Middle frontal gyrus (tissue), 1 donor: Measurements from ENCODE around the gene NPAS3.

ENCODE experiments used
- DNase-seq: peaks from one replicate; pipeline ENCODE4 v3.0.0-alpha.2; 2015; ENCODE audit warnings: low spot score; ENCODE audit errors: extremely low spot score

NPAS3 gene

DNA sequence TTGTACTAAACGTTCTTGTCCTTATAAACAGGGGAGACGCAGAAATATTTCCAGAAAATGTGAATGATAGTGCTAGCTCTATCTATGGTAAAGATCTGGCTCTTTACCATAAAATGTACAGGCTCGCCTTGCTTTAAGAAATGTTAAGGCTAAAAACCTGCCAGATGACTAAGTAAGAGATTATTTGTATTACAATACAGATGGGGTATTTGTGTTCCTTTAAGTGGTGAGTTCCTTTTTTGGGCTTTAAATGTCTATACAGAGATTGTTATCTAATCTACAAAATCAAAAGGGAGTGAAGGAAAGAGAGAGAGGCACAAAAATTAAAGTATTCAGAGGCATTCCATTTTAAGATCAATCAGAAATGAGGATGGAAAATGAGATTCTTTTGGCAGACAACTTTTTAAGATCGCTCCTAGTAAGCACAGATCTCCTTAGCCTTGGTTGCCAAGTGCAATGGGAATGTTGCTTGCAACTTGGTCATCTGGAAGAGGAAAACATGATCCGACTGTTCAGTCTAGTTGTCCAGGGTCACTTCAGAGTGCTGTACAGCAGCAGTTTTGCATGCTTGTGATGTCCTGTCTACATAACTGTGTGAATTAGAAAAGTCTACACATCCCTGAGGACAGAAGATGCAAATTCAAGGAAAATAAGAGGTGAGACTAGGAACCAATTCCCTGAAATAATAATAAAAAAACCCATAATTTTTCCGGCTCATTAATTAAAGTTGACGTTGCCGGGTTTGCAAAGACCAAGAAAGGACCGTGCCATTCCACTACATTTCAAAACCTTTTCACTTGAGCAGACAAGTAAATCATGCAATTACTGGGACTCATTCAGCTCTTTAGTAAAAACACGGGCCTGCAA, 631.4 kb downstream of the NPAS3 start:
- DNase-seq, result no peak

- no peak for DNase-seq
Measured at GRCh38 chr14:33570694-33571310, 632.1 kb downstream of the NPAS3 start.

DNA sequence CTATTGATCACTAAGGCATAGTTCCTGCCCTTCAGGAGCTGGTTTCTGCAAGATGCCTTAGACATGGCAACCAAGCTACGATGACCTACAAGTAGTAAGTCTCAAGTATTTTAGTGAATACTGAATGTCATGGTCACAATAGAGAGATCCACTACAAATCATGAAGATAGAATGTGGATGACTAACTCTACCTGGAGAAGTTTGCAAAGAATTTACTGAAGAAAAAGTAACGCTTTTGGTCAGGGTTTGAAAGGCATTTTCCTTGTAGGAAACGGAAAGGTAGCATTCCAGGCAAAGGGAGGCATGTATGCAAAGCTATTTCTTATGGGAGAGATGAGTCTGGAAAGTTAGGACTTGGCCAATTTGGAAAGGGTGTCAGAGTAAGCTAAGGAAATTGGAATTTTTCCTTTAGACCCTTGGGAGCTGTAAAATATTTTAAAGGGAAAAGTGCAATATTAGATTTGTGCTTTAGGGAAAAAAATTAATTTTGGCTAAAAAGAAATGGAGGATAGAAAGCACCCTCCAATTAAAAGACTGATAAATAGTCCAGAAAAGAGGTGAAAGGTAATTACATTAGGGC, 634.7 kb downstream of the NPAS3 start:
- no peak for DNase-seq

DNA sequence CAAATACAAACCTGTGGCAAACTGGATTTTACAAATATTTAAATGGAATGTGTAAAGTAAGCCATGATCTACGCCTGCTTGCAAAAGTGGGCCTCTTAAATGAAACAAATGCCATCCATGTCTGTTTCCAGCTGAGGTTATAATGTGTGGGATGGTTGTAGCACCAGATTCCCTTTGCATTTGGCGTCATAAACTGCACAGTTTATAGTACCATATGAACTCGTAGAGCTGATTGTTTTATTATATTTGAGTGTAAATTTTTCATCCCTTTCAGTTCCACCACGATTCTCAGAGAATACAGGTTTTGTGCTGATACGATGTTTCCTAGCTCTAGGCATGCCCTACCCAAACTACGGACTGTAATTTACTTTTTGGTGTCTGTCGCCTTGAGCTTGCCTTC, 637.3 kb downstream of the NPAS3 start:
- DNase-seq, result no peak

GRCh38 chr14:33578461-33579216, 640.0 kb downstream of the NPAS3 start:
- DNase-seq, result no peak

DNA sequence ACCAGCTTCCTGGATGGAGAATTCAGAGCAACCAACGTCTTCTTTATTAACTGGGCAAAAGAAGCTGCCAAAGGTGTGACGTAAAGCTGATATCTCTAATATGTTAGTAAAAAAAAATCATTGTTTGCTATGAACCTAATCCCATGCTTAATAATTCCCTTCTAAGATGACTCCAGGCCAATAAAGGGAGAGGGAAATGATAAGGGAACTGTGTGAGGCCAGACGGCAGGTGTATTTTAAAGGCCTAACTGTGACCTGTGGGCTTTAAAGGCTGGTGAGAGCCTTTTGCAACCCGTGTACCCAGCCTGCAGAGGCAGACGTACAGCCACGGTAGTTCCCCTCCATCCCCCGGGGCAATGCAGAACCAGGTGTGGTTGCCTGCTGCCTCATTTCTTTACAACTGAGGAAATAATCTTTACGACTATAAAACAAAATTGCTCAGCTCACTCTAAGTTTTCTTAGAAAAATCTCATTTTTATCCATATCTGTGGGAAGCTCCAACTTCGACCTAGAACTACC, 641.6 kb downstream of the NPAS3 start:
- DNase-seq, result no peak

- no peak for DNase-seq
Measured at GRCh38 chr14:33580841-33581240, 642.2 kb downstream of the NPAS3 start.

- DNase-seq, result no peak
Measured at GRCh38 chr14:33584697-33585096, 646.0 kb downstream of the NPAS3 start.

DNA sequence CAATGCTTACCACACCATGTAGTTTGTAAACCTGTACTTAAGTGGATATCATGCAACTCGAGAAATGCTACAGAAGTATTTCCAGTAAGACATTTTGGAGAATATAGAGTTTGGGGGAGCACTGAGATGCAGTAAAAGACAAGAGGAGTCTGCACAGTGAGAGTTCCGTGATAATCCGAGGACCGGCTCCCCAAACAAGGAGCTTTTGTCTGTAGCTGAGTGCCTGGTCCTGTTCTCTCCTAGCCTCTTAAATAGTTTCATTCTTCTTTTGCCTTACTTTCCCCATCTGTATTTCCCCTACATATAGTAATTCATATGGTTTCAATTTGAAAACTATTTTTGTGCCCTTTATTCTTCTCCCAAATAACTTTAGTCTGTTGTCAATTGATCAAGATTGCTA, 648.1 kb downstream of the NPAS3 start:
- DNase-seq, result no peak

GRCh38 chr14:33587791-33588190, 649.1 kb downstream of the NPAS3 start:
- DNase-seq, result no peak

DNA sequence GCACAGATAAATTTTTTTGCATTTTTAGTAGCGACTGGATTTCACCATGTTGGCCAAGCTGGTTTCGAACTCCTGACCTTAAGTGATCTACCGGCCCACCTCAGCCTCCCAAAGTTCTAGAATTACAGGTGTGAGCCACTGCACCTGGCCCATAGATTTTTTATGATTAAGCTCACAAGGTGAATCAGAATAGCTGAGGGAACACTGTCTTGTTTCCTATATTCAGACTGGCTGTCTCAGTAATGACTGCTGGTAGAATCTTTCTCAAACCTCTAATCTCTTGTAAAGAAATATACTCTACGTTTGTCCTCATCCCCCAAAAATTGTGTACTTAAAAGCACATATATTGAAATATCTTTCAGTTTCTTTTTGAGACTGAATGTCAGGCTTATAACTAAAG, 650.1 kb downstream of the NPAS3 start:
- DNase-seq, result no peak

DNA sequence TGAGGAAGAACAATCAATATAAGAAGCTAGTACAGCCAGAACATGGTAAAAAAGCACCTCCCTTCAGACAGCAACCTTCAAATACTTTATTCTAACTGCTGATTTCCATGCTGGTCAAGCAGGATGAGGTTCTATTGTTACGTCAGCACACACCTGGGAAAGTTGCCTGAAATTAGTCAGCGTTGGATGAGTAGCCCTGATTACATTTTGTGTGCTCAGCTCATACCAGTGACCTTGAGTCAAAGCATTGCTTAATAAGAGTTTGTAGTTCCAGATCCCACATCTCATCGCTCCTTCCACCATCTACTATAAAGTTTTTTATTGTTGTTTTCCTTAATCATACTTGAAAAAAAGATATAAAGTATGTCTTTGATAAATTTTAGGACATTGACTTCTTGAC, 650.7 kb downstream of the NPAS3 start:
- no peak for DNase-seq

DNA sequence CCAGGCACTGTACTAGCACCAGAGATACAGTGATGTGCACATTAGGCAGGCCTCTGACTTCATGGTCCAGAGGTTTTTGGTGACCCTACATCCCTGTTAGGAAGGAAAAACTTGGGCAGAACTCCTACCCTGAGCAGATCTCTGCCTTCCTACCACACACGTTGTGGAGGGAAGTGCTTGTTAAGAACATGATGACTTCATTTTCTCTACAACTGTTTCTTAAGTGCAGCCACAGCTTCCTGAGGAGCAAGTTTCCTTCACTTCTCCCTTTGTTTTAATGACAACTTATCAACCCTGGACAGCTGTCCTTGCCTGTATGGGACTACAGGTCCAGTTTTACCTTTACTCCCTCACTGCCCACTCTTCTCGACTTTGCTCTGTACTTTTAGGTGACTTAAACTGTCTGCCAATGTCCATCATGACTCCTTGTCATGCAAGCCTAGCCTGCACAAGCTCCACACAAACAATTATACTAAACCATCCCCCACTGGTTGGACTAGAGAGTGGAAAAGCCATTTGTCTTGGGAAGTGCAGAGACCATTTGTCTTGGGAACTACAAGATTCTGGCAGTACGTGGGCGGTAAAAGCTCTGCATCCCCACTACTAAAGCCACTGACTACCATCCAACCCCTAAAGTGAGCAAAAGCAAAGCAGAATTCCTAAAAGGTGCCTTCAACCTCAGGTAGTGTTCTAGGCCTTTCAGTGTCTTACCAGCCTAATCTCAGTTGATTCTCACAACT, 652.4 kb downstream of the NPAS3 start:
- no peak for DNase-seq

DNA sequence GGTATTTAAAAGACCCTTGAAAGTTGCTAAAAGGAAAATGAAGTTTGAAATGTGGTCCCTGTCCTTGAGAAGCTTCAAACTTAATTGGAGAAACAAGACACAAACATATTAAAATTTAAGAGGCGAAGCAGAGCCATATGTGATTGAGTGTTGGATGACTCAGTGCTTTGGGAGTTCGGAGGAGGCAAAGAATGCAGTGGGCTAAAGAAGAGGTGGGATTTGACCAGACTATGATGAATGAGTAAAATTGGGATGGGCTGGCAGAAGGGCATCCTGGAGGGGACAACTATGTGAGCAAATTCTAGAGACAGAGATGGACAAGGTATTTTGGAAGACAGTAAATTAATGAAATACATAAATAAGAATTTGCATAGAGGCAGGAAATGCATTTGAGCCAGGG, 653.6 kb downstream of the NPAS3 start:
- no peak for DNase-seq

GRCh38 chr14:33596211-33597080, 657.8 kb downstream of the NPAS3 start:
- no peak for DNase-seq

DNA sequence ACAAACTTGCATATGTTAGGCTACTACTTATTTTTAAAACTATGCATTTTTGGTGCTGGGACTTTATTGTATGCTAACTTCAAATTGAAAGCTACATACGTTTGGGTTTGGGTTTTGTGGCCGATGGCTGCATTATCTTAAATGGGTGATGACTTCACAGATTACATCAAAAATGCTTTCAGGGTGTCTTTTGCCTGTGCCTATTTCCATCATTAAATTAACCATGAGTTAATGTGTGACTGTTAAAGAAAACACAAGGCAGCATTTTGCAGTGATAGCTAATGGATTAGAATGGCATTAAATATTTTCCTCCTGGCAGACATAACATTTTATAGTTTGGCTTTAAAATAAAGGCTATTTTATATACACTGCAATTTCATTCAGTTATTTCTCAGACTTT, 659.9 kb downstream of the NPAS3 start:
- DNase-seq, result no peak

- DNase-seq, result no peak
Measured at GRCh38 chr14:33602396-33602795, 663.7 kb downstream of the NPAS3 start.

- no peak for DNase-seq
Measured at GRCh38 chr14:33606591-33606990, 667.9 kb downstream of the NPAS3 start.

GRCh38 chr14:33609582-33609981, 670.9 kb downstream of the NPAS3 start:
- DNase-seq, result no peak

DNA sequence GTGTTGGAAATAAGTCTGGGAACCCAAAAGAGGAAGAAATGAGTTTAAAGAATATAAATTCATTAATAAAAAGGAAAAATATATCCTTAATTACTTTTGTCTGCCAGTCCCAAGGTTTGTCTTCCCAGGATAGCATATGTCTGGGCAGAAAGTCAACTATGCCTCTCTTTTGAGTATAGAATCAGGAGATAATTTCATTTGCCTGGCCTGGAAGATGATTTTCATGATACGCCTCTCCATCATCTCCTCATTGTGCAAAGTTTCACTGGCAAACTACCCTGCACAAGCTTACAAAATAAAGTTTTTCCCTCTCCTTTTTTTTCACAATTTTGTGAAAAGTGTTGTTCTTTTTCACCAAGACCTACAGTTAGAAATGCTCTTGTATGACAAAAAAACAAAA, 671.4 kb downstream of the NPAS3 start:
- DNase-seq, result no peak
